ENCODE measurements around the gene QSOX2. TPM values are rescaled to one million over a fixed set of nuclear protein-coding genes. Genes with fewer than 3 reads are reported as not detected.

The QSOX2 gene
- total RNA-seq, 4 donors from 2014 or later: 5.6 to 18.5 (median 6.6) TPM

DNA sequence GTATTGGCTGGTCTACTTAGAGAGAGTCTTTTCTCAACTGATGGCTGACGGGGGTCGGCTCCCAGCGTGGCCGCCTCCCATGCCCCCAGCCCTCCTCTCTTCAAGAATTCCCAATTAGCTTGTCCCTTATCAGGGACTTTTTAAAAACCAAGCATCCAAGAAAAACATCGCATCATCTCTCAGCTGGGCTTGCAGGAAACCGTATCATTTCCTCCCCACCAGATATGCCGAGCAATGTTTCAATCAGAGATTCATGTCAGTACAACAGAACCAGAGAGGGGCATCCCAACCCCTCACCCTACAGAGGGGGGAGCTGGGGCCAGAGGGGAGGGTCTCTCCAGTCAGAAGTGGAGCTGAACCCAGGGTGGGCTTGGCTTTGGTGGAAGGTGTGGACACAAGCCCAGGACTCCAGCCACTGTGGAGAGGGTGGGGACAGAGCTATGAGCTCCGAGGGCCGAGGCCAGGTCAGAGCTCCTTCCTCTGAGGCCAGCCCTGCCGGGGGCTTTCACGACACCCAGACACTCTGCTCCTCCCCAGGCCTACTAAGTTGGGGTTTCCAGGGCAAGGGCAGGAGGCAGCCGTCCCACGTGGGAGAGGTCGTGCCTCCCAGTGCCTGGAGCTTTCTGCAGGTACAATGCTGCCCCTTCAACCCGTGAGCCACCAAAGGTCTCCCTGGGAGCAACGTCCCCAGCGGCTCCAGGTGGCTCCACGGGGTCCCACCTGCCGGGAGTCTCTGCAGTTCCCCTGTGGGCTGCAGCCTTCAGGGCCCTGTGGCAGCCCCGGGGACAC is 87.9 kb downstream of the QSOX2 start:
- DNase-seq (ENCODE audit: low spot score) (no peak), ATAC-seq (ENCODE audit: low FRiP score) (no peak)
- TF ChIP-seq, protein P1, sequence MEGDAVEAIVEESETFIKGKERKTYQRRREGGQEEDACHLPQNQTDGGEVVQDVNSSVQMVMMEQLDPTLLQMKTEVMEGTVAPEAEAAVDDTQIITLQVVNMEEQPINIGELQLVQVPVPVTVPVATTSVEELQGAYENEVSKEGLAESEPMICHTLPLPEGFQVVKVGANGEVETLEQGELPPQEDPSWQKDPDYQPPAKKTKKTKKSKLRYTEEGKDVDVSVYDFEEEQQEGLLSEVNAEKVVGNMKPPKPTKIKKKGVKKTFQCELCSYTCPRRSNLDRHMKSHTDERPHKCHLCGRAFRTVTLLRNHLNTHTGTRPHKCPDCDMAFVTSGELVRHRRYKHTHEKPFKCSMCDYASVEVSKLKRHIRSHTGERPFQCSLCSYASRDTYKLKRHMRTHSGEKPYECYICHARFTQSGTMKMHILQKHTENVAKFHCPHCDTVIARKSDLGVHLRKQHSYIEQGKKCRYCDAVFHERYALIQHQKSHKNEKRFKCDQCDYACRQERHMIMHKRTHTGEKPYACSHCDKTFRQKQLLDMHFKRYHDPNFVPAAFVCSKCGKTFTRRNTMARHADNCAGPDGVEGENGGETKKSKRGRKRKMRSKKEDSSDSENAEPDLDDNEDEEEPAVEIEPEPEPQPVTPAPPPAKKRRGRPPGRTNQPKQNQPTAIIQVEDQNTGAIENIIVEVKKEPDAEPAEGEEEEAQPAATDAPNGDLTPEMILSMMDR (IDR thresholded peaks at IDR 0.05): no peak

Other genes with a start within 250 kb of the QSOX2 start
- 10 to 100 TPM; 22.9 to 37.6 (median 24.8) TPM for gene NACC2, start 150.5 kb downstream of the QSOX2 start, total RNA-seq
- gene TMEM250, start 126.9 kb downstream of the QSOX2 start, total RNA-seq: 10 to 100 TPM; 23.8 to 31.1 (median 28.4) TPM
- gene LHX3, start 40.7 kb downstream of the QSOX2 start, total RNA-seq: not detected
- not detected for gene CCDC187, start 58.3 kb upstream of the QSOX2 start, total RNA-seq
- gene GPSM1, start 81.7 kb upstream of the QSOX2 start, total RNA-seq: 10 to 100 TPM in 1 of 4 donors, 1 to 10 TPM in 3; 5.0 to 20.5 (median 7.3) TPM
- 10 to 100 TPM; 16.5 to 36.7 (median 19.8) TPM for gene DNLZ, start 117.9 kb upstream of the QSOX2 start, total RNA-seq
- gene CARD9, start 127.9 kb upstream of the QSOX2 start, total RNA-seq: 1 to 10 TPM; 2.5 to 6.9 (median 4.9) TPM
- gene SNAPC4, start 154.4 kb upstream of the QSOX2 start, total RNA-seq: 10 to 100 TPM in 1 of 4 donors, 1 to 10 TPM in 3; 3.2 to 11.2 (median 5.8) TPM
- 10 to 100 TPM; 26.5 to 38.1 (median 33.5) TPM for gene ENTR1, start 164.8 kb upstream of the QSOX2 start, total RNA-seq
- 10 to 100 TPM; 29.2 to 64.4 (median 33.6) TPM for gene PMPCA, start 164.8 kb upstream of the QSOX2 start, total RNA-seq
- gene INPP5E, start 194.0 kb upstream of the QSOX2 start, total RNA-seq: 10 to 100 TPM in 1 of 4 donors, 1 to 10 TPM in 3; 5.4 to 13.1 (median 8.3) TPM
- 10 to 100 TPM; 45.6 to 64.8 (median 56.5) TPM for gene SEC16A, start 237.2 kb upstream of the QSOX2 start, total RNA-seq